Measurements from ENCODE around the gene POLG2.

The POLG2 gene

DNA sequence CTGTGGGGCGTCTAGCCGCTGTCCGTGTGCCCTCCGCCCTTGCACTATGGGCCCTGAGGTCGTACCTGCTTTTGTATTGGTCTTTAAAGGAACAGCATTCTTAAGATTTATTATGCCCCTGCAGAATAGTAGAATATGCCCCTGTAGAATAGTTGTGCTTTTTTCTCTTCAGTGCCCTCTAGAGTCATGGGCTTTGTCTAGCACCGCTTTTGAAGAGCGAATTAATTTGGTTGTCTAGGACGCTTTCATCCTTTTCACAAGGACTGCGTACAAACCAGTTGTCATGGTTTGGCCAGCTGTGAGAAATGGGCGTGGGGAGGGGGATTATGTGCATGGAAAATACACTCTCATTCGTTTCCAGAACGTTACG, 10.5 kb upstream of the POLG2 start:
- H3K4me3 ChIP-seq (ENCODE audit: low read depth, low read length) = peak overlapping the region; percentile 100
- TF ChIP-seq, protein P1, sequence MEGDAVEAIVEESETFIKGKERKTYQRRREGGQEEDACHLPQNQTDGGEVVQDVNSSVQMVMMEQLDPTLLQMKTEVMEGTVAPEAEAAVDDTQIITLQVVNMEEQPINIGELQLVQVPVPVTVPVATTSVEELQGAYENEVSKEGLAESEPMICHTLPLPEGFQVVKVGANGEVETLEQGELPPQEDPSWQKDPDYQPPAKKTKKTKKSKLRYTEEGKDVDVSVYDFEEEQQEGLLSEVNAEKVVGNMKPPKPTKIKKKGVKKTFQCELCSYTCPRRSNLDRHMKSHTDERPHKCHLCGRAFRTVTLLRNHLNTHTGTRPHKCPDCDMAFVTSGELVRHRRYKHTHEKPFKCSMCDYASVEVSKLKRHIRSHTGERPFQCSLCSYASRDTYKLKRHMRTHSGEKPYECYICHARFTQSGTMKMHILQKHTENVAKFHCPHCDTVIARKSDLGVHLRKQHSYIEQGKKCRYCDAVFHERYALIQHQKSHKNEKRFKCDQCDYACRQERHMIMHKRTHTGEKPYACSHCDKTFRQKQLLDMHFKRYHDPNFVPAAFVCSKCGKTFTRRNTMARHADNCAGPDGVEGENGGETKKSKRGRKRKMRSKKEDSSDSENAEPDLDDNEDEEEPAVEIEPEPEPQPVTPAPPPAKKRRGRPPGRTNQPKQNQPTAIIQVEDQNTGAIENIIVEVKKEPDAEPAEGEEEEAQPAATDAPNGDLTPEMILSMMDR (IDR thresholded peaks at IDR 0.05; ENCODE audit: insufficient read depth, low read depth, low read length, missing control alignments) = peak; percentile 41
- peak; percentile 75 for DNase-seq (ENCODE audit: low read depth)

DNA sequence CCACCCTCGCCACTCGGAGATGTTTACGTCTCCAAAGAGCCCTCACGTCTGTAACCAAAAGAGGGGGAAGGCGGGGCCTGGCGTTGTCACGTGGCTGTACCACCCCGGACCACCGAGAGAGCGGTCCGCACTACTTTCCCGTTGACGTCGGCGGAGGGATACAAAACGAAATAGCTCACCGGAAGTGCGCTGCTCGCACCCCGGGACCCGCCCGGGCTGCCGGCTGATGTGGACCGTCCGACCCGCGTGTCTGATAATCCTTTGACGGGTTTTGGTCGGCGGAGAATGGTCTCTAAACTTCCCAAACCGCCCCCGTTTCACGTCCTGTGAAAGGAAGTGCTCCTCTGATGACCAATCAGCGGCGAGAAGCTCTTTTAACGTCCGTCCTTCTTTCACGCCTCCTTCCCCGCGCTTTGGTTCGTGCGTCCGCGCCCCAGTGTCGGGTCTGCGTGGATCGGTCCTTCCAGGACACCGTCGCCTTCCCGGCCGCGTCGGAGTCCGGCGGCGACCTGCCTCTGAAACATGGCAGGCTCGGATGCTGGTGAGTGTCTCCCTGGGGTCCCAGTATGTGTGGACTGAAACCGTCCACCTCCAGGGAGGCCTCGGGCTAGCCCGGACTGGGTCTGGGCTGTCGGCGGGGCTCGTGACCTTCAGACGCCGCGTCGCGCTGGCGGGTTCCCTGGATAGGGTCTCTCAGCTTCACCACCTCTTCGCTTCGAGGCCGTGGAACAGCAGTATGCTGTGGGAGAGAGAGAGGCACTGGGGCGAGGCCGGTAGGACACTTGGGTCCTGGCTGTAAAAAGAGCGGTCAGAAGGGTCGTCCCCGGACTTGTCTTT, 9.9 kb upstream of the POLG2 start, which contains the start of gene CEP95:
TSS of gene CEP95 (plus strand) at position 402 of the 837 bp plus-strand sequence. CDS start at position 523, 121 bp downstream.
- no peak for DNase-seq (ENCODE audit: low read depth)
- TF ChIP-seq, protein P1 (IDR thresholded peaks at IDR 0.05; ENCODE audit: insufficient read depth, low read depth, low read length, missing control alignments) = no peak
- H3K4me3 ChIP-seq (ENCODE audit: low read depth, low read length) = peak within 1 kb of the TSS; percentile 100

DNA sequence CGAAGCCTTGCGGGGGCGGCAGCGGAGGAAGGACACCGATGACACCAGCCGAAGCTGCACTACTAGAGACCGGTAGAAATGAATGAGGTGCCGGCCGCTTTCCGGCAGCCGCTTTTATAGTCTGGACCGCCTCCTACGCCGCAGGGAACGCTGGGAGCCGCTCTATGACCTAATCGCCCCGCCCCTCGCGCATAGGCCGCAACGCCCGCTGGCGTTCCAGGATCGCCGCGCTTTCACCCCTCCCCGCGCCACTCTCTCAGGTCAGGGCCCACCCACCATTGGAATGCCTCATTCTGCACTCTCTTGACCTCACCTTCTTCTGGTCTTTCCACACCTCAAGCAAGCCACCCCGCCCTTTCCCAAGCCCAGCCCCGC, 9.3 kb upstream of the POLG2 start, which contains the start of gene DDX5:
TSS of gene DDX5 (minus strand) at position 89 of the 375 bp plus-strand sequence. CDS start 170 bp downstream, outside the sequence.
- H3K4me3 ChIP-seq (ENCODE audit: low read depth, low read length) = peak within 1 kb of the TSS; percentile 100
- peak; percentile 99 for DNase-seq (ENCODE audit: low read depth)

DNA sequence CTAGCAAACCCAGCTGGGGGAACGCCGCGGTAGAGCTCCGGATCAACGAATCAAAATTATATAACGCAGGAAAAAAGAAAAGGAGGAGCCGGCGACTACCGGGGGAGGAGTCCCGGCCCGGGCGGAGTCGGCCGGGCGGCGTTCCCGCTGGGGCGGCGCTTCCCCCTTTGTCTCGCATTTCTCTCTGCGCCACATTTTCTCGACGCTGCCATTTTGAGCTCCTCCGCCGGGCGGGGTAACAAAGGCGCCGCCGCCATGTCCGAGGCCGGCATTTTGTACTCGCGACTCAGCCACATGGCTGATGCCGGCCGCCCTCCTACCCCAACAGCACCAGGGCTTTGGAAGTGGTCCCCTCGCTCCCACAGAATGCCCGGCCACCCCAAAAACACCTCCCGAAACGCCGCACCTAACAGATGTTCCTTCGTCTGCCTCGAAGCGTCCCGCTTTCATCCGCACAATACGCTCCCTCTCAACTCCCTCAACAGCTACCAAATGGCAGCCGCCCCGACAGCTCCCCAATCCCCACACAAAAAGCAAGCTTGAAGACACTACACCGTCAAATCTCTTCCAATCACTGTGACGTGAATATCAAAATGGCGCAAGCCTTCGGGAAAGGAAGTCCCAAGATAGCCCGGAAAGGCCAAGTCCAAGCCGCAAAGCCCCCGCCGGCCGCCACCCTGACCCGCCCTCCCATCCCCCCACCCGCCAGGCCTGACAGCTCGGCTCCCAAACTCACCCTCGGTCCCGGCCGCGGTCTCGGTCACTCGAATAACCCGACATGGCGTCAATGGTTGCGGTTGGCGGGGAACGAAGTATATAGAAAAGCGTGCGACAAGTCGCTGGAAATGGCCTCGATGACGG, 8.7 kb upstream of the POLG2 start:
- TF ChIP-seq, protein P1 (IDR thresholded peaks at IDR 0.05; ENCODE audit: insufficient read depth, low read depth, low read length, missing control alignments) = no peak
- peak; percentile 91 for DNase-seq (ENCODE audit: low read depth)
- H3K4me3 ChIP-seq (ENCODE audit: low read depth, low read length) = peak overlapping the region; percentile 100

More for the DNA sequence above, 9.3 kb upstream of the POLG2 start, which contains the start of gene DDX5:
- TF ChIP-seq, protein P1 (IDR thresholded peaks at IDR 0.05; ENCODE audit: insufficient read depth, low read depth, low read length, missing control alignments) = no peak

DNA sequence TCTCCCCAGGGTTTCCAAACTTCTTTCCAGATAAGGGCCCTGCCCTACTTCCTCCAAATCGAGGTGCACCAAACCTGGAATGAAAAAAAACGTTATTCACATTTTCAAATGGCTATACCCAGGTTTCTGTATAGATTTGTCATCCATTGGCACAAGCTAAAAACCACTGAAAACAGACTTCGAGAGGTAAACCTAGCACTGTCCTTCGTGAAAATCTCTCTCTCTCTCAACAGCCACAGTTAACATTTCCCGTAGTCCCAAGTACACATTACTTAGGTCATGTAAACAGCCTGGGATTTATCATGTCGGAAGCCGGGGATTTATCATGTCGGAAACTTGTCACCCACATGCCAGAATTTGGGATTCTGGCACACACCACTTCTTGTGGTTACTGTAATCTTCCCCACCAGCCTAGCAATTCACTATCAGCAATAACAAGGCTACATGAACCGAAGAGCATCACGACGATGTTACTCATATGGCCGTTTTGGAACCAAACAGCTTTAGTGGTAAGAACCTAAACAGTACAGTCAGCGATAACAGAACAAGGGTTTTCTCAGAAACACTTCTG, 8.0 kb upstream of the POLG2 start:
- TF ChIP-seq, protein P1 (IDR thresholded peaks at IDR 0.05; ENCODE audit: insufficient read depth, low read depth, low read length, missing control alignments) = no peak
- no peak for DNase-seq (ENCODE audit: low read depth)
- peak overlapping the region; percentile 100 for H3K4me3 ChIP-seq (ENCODE audit: low read depth, low read length)

All from GM12865 (cell line).